GM21367 (cell line): ENCODE data around the gene KLHL1.

ENCODE experiments used
- ATAC-seq: cut with Tn5 transposase; IDR thresholded peaks from one replicate; pipeline ENCODE4 v1.9.1; 2021; ENCODE audit not compliant: unreplicated experiment

Gene KLHL1

DNA sequence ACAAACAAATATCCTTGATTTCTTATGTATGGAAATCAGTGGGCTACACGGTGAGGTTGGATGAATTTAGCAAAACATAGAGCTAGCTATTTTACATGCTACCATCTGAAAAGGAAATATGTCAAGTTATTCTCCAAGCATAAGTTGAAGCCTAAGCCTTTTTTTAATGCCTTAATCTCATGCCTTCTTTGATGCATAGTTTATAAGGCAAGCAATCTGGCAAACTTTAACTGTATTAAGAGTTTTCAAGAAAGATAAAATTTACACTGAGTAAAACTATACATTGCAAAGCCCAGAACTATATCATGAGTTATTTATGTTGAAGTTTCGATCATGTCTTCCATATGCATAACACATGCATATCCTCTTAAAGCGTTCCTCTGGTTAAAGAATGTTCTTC lies 85.6 kb downstream of the KLHL1 start:
- no peak for ATAC-seq

DNA sequence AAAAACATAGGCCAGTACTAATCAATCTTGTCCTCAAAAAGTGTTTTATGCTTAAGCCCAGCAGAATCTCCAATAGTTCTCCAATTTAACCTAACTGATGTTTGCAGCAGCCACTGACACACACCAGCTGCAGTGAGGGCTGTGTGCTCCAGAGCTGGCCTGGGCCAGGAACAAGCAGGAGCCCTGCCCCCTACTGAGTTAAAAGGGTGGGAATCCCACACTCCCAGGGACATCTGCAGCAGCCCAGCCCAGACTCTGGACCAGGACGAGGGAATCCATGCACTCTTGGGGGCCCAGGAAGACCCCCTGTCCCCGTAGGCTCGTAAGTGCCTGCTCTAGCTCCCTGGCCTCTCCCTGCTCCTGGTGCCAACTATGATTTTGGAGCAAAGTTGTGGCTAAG lies 92.1 kb downstream of the KLHL1 start:
- no peak for ATAC-seq

DNA sequence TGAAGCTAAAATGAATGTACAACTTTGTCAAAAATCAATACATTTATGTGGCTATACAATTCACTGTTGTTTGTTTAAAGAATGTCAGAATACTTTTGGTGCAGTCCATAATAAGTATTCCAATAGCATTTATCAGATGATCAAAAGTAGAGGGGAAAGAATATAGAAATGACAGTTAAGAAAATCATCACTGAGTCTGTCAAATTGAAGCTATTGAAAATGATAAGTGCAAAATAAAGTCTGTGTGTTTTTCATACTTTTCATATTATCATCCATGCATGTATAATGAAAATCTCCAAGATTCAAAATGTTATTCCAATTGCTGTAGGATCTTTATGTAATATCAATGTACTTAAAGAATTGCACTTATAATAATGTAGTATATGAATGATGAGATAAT lies 93.9 kb downstream of the KLHL1 start:
- no peak for ATAC-seq

DNA sequence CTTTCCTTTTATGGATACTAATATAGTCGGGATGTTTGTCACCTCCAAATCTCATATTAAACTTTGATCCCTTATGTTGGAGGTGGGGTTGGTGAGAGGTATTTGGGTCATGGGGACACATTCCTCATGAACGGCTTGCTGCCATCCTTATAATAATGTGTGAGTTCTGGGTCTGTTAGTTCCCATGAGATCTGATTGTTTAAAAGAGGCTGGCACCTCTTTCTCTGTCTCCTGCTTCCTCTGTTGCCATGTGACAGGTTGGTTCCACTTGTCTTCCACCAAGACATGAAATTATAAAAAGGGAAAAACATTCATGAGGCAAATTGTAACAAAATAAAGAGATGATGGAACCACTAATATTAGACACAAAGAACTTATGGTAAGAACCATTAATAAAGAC lies 108.4 kb downstream of the KLHL1 start:
- no peak for ATAC-seq

DNA sequence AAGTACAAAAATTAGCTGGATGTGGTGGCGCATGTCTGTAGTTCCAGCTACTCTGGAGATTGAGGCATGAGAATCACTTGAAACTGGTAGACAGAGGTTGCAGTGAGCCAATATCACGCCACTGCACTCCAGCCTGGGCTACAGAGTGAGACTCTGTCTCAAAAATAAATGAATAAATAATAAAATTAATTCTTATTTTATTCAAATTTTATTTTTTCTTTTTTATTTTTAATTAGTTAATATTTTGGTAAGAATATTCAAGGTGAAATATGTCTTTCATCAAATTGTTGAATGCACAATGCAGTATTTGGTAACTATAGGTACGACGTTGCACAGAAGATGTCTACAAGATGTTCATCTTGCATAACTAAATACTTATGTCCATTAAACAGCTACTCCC lies 111.2 kb downstream of the KLHL1 start:
- ATAC-seq, result no peak

DNA sequence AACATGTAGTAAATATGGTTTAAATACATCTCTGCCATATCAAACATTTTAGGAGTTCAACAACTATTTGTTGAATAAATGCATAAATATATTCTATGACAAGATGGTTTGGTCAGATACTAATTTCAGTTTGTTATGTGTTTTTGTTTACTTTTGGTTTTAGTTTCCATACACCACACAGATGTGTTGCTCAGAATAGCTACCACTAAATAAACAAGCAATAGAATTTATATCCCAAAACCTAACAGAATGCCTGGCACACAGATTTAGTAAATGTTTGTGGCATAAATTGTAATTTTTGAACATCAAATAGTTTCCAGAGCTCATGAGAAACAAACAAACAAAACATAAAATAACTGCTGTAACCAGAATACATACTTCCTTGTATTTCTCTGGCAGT lies 127.5 kb downstream of the KLHL1 start:
- ATAC-seq, result no peak

DNA sequence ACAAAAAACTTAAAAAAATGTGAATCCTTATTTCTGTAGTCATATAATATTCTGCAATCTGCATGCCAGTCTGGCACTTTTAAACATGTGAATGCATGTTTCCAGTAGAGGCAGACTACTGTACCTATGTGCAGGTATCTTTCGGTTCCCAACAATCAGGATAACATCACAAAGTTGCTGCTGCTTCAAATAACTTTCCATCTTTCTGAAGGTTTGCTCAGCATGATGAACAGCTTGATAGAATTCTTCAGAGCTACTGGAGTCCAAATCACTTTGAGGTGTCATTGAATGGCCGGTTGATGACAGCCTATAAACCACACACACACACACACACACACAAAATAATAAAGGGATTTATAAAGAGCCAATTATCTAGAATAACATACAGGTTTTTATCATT lies 132.8 kb downstream of the KLHL1 start:
- no peak for ATAC-seq

DNA sequence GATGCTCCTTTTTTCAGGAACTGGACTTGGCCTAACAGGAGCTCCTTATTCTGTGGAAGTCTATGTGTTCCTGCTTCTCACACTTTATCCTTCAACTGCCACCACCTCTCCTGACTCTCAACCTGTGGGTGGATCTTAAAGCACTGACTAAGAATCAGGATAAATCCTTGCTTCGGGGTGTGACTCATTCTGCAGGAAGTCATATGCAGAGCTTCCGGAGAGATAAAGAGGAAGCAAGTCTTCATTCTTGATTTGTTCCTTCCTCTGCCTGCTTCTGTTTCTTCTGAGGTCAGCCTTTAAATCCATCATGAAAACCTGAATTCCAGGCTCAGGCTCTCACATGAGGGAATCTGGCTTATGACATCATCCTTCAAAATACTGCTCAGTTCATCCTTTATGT lies 137.7 kb downstream of the KLHL1 start:
- ATAC-seq, result no peak

DNA sequence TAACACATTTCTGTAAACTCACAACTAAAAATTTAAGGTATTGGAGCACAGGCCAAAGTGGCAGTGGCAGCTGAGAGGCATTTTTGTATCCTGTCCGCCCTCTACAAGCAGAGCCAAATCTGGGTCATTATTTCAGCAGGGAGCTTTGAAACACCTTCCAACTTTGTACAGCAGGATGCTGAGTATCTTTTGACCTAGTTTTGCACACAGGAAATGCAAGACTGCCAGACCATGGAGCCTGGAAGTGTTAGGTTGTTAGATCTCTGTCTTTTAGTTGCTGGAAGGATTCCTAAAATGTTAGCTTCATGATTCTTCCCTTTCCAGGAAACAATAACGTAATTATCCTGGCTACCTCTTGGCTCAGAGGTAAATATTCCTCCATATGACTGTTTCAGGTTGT lies 149.2 kb downstream of the KLHL1 start:
- ATAC-seq, result no peak

DNA sequence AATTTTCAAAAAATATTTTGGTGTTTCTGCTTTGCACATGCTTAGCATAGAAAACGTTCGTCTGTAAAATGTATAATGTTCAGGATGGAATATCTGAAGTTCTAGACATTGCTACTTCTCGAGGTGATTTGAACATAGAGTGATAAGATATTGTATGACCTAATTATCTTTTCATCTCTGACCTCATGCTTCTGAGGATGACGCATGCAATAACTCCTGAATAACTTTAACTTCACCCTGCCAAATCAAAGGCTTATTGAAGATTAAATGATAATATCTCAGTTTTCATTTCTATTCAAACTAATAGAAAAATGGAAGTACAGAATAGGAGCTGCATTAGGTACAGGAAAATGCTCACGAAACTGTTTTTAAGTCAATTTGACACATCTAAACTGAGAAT lies 151.4 kb downstream of the KLHL1 start:
- ATAC-seq, result no peak

DNA sequence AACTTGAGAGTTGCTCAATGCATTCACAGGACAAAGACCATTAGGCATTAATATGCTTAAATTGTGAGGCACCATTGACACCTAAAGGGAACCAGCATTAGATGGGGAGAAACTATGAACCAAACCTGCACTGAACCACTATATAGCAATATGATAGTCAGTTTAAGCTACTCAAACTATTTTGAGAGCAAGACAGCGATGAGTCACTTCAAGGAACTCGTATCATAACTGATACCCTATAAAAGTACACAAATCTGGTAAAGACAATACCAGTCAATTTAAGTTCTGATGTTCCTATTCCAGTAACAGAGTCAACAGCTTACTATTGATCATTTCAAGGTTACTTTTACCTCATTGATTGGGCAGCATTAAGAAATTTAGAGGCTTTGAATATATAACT lies 151.9 kb downstream of the KLHL1 start:
- ATAC-seq, result no peak

DNA sequence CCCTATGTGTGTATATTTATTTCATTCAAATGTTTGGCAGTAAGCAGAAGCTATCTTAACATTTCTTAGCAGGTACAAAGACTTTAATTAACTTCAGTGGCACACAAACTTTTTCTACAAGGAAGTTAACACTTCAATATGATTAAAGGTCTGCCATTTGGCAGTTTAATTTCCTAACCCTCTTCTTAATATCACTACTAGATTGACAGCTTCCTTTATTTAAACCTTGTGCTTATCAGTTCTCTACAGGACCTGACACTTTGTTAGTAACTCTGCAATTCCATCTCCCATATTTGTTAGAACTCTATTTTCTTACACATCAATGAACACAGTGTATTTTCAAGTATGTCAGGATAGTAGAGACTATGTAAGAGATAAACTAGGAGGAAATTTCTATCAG lies 153.0 kb downstream of the KLHL1 start:
- ATAC-seq, result no peak

DNA sequence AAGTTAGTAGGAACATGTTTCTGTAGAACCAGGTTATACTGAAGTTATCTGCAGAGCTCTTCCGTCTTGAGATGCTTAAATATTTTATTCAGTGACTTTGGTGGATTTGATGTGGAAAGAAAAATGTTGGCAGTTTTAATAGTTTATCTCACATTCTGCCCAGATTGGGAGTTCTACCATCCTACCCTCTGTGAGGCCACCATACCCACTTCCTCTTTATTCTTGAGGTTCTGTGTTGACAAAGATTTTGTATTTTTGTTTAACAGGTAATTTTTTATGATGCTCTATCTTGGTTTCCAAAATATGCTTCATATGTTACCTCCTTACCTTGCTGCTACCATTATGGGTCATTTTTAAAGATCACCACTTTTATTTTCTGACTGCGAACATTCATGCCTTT lies 156.8 kb downstream of the KLHL1 start:
- no peak for ATAC-seq

DNA sequence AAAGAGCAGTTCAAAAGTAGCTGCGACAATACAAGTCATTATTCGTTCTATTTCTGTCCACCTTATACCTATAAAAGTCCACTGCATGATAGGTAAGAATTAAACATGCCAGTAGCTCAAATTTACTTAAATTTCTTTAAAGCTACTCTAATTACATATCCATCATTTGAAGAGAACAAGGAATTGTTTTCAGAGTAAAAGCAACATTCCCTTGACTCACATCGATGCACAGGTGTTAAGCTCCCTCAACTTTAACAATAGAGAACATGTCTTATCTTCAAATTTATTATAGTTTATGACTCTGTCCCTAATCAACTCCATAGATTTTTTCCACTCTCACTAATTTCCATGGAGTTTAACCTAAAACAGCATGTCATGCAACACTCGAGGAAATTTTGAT lies 158.1 kb downstream of the KLHL1 start:
- no peak for ATAC-seq

DNA sequence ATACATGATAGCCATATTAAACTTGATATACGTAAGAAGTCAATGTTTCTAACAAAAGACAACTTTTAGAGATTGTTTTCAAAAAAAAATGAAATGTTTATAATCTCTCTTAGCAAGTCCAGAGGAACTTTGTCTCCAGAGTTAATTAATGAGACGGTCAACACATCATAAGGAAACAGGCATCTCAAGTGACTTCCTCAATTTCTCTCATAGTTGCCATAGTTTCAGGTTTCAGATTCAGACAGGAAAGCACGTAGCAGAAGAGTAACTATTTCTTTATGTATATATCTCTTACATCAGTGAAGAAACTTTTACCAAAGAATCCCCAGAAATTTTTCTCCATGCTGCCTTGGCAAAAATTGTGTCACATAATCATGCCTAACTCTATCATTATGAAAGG lies 160.2 kb downstream of the KLHL1 start:
- peak; percentile 87 for ATAC-seq

DNA sequence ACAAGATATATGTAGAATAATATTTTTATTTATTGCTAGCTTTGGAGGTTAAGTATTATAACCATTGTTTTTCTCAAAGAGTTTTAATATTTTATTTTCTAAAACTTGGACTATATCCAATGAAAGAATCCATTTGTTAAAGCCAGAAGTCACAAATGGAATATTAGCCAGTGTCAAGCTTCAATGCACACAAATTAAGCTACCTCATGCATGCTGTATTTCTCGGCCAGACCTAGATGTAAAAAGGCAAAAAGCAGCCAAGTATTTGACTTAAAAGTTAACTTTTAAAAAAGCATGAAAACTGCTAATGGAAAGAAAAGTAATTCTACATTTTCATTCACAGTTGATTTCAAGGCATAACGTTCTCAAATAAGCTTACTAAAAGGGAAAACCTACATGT lies 160.7 kb downstream of the KLHL1 start:
- ATAC-seq, result peak; percentile 17

DNA sequence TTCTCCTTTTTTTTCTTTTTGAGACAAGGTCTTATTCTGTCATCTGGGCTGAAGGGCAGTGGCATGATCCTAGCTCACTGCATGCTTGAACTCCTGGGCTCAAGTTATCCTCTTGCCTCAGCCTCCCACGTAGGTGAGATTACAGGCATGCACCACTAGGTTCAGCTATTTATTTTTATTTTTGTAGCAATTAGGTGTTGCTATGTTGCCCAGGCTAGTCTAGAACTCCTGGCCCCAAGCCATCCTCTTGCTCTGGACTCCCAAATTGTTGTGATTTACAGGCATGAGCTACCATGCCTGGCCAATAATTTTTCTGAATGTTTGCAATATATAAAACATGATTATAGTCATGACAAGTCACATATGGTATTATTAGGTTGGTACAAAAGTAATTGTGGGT lies 161.7 kb downstream of the KLHL1 start:
- ATAC-seq, result no peak

DNA sequence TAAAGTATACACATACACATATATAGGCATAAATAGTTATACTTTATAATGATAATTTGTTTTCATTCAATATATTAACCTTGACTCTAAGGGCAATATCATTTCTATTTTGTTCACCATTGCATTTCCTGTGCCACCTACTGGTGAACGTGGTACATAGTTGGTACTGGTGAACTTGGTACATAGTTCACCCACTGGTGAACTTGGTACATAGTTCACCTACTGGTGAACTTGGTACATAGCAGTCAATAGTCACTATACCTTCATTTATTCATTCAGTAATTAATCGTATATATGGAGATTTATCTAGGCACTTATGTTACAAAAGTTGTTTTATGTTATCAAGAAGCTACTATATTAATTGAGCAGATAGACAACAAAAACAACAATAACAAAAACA lies 173.2 kb downstream of the KLHL1 start:
- ATAC-seq, result peak; percentile 90

DNA sequence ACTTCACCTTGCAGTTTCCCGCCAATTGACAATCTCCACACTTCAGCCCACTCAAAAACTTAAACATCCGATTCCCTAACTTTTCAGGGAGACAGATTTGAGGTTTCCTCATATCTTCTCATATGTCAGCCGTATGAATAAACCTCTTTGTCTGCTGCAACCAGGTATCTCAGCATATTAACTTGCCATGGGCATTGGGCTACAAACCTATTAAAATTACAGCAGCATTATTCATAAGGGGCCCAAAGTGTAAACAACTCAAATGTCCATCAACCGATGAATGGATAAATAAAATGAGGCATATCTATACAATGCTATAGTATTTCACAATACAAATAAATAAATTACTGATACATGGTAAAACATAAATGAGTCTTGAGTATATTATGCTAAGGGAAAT lies 180.0 kb downstream of the KLHL1 start:
- ATAC-seq, result no peak

DNA sequence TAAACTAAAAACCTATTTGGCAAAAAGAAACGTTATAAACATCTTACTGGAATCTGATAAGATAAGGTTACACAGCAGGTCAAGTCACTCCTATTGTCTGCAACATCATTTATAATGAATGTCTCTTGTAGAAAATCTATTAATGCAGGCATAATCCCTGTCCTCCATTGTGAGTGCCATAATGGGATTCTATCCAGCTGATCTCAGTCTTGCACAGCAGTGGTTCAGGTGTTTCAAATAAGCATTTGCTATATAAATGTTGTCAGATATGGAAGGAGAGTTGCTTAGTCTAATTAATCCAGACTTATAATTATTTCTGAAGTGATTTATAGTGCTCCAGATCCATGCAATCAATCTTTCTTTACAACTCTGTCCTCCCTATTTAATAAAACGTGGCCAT lies 187.1 kb downstream of the KLHL1 start:
- ATAC-seq, result no peak

DNA sequence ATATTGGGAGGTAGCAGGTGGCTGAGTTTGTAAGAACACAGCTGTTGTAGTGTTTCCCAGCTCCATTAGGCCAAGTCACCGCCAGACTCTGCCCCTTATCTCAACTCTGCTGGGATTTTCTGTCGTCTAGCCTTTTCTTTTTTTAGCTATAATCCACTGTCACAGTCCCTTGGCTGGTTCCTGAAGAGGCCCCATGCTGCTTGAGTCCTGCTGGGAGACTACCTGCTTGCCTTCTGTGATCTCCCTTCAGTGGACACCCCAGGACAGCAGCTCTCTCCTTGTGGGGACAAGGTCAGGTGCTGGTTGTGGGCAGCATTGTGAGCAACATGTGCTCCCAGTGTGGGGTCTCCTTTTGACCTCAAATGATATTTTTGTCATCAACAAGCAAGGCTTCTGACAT lies 195.6 kb downstream of the KLHL1 start:
- ATAC-seq, result no peak

DNA sequence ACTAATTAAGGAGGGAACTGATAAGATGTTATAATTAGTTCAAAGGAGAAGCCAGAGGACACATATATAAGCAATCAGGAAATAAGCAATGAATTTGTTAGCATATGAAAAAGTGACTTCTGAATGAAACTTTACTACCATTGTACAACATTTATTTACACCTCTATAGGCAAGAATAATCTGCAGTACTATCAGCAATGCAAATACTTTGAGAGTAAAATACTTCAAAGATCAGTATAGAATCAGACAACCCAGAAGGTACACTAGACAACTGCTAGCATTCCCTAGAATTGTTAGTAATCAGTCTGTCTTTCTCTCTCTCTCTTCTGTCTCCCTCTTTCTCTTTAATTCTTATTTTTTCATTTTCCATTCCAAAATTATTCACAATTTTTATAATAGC lies 197.5 kb downstream of the KLHL1 start:
- ATAC-seq, result no peak

DNA sequence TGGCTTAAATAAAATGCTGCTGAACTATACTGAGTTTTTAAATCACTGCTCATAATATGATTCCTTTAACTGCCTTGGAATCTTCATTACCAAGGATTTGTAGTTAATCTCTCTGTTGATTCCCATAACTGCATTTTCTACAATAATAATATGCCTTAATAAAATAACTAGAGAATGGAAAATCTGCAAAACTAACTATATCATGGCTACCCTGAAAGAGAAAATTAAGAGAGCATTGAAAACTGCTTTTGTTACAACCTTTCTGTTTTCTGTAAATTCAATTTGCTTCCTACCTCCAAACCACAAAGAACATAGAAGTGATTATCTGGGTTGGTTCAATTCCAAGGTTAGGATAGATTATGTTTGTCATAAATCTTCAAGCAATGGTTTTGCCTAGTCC lies 203.5 kb downstream of the KLHL1 start:
- no peak for ATAC-seq

DNA sequence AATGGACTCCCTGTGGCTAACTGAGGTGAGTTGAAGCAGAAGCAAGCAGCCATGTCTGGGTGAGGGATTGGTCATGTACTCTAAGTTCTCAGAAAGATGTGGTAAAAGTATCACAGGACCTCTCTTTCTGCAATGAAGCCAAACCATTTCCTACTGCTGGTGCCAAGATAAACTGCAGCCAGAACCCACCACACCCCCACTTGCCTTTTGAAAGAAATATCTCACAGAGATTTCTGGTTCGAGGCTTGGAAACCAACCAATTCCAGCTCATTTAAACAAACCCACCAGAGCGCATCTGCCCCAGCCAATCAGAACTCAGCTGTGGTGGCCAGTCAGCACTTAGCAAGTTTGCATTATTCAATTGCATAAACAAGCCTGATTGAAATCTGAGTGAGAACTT lies 205.2 kb downstream of the KLHL1 start:
- ATAC-seq, result no peak
